Right ventricle myocardium inferior (tissue), 1 donor: ENCODE data around the gene PLA2G4A. TPM values are rescaled to one million over a fixed set of nuclear protein-coding genes. Genes with fewer than 3 reads are reported as not detected.
A peak's percentile ranks its signal among the peaks of the same experiment; 100 is the strongest.

ENCODE experiments used
- ATAC-seq: fragments of 200-7000 bp; cut with Tn5 transposase; one replicate; pipeline ENCODE4 v1.9.1; 2020; ENCODE audit warnings: mild to moderate bottlenecking, moderate library complexity
- DNase-seq: peaks from one replicate; pipeline ENCODE4 v3.0.0; 2021; ENCODE audit errors: missing footprints
- intact Hi-C: fragments of 100-400 bp; cut with DNase I; formaldehyde crosslinking; loops from one replicate; pipeline ENCODE4 v1.11.0; 2022
- total RNA-seq: library from RNA; stranded (reverse); fragmentation: NEBNext Ultra II Directional; extraction: Animal tissue kit (Norgen Biotek cat#: 25700); gene quantifications from one replicate; pipeline ENCODE4 v1.2.1, GENCODE V29; 2021
- donor health status: DM: no; HTN: yes; CAD: no; lungs with severe emphysema.

Gene PLA2G4A
- total RNA-seq, 1 donor from 2014 or later: 2.5 TPM

GRCh38 chr1:186950547-186950946 is 121.8 kb downstream of the PLA2G4A start:
- ATAC-seq: no peak
- DNase-seq: no peak
- intact Hi-C loops: no loop called here

- DNase-seq: no peak
- no peak for ATAC-seq
- intact Hi-C loops: no loop called here
These were observed 125.1 kb downstream of the PLA2G4A start for GRCh38 chr1:186953876-186954275.

- no peak for DNase-seq
- intact Hi-C loops: no loop called here
- peak; percentile 73 for ATAC-seq
These were observed 128.6 kb downstream of the PLA2G4A start for GRCh38 chr1:186957314-186957713.

- intact Hi-C loops: no loop called here
- no peak for DNase-seq
- no peak for ATAC-seq
These were observed 129.8 kb downstream of the PLA2G4A start for GRCh38 chr1:186958520-186958919.

- DNase-seq (no peak), ATAC-seq (no peak)
- intact Hi-C loops: no loop called here
These were observed 132.1 kb downstream of the PLA2G4A start for GRCh38 chr1:186960861-186961260.

- DNase-seq (no peak), ATAC-seq (no peak)
- intact Hi-C loops: no loop called here
These were observed 137.1 kb downstream of the PLA2G4A start for GRCh38 chr1:186965847-186966246.

GRCh38 chr1:186966456-186966855 is 137.7 kb downstream of the PLA2G4A start:
- intact Hi-C loops: no loop called here
- no peak for DNase-seq
- no peak for ATAC-seq

- ATAC-seq (no peak), DNase-seq (no peak)
- intact Hi-C loops: no loop called here
These were observed 139.1 kb downstream of the PLA2G4A start for GRCh38 chr1:186967656-186968394.

- ATAC-seq: no peak
- DNase-seq: no peak
- intact Hi-C loops: no loop called here
These were observed 146.0 kb downstream of the PLA2G4A start for GRCh38 chr1:186974774-186975181.

GRCh38 chr1:186975220-186975619 is 146.5 kb downstream of the PLA2G4A start:
- DNase-seq: no peak
- no peak for ATAC-seq
- intact Hi-C loops: no loop called here

- intact Hi-C loops: no loop called here
These were observed 148.0 kb downstream of the PLA2G4A start for GRCh38 chr1:186976700-186977099.

GRCh38 chr1:186977266-186977957 is 148.7 kb downstream of the PLA2G4A start:
- DNase-seq: no peak
- intact Hi-C loops: no loop called here
- no peak for ATAC-seq

More at GRCh38 chr1:186976700-186977099, 148.0 kb downstream of the PLA2G4A start:
- ATAC-seq (no peak), DNase-seq (no peak)

GRCh38 chr1:186978596-186979556 is 150.1 kb downstream of the PLA2G4A start:
- ATAC-seq (no peak), DNase-seq (no peak)
- intact Hi-C loops: no loop called here

GRCh38 chr1:186980400-186980799 is 151.7 kb downstream of the PLA2G4A start:
- DNase-seq (no peak), ATAC-seq (no peak)
- intact Hi-C loops: no loop called here

GRCh38 chr1:186982116-186982515 is 153.4 kb downstream of the PLA2G4A start:
- no peak for ATAC-seq
- DNase-seq: no peak
- intact Hi-C loops: no loop called here

- intact Hi-C loops: no loop called here
- peak; percentile 96 for ATAC-seq
- DNase-seq: no peak
These were observed 154.6 kb downstream of the PLA2G4A start for GRCh38 chr1:186983327-186983726.

GRCh38 chr1:186984959-186985358 is 156.2 kb downstream of the PLA2G4A start:
- no peak for DNase-seq

GRCh38 chr1:186985889-186986491 is 157.2 kb downstream of the PLA2G4A start:
- intact Hi-C loops: loop anchor here (2.0 to 5.0 kb wide), 2 partner anchors 379 to 504 kb away; no protein-coding TSS in a partner anchor
- DNase-seq (no peak), ATAC-seq (peak; percentile 45)

More at GRCh38 chr1:186984959-186985358, 156.2 kb downstream of the PLA2G4A start:
- no peak for ATAC-seq
- intact Hi-C loops: loop anchor here (5.0 kb wide), 1 partner anchor 503 kb away; no protein-coding TSS in a partner anchor

- ATAC-seq: no peak
- no peak for DNase-seq
- intact Hi-C loops: loop anchor here (2.0 to 5.0 kb wide), 2 partner anchors 380 to 505 kb away; no protein-coding TSS in a partner anchor
These were observed 158.3 kb downstream of the PLA2G4A start for GRCh38 chr1:186987065-186987464.
